B cell (primary cell): ENCODE measurements around the gene TCF7L2. TPM values are rescaled to one million over a fixed set of nuclear protein-coding genes. Genes with fewer than 3 reads are reported as not detected.

Source experiments
- ATAC-seq: fragments of 200-7000 bp; cut with Tn5 transposase; one replicate; pipeline ENCODE4 v1.10.0; 2021; ENCODE audit warnings: low read depth, mild to moderate bottlenecking, moderate number of reproducible peaks, moderate library complexity
- CTCF ChIA-PET: fragments of 350-600 bp; sonication (Branson Sonifier 250); formaldehyde crosslinking; loops from one replicate; lab custom pipeline; 2021; ENCODE audit warnings: antibody characterized with exemption, inconsistent platforms; lab: Charles Lee
- POLR2A ChIA-PET: fragments of 350-600 bp; sonication (Branson Sonifier 250); formaldehyde crosslinking; loops from one replicate; lab custom pipeline; 2021; ENCODE audit warnings: antibody characterized with exemption; lab: Charles Lee
- DNase-seq: peaks from one replicate; pipeline ENCODE4 v3.0.0; 2013
- H2AFZ ChIP-seq: 2 replicates; pipeline ENCODE4 v1.6.1; 2012; ENCODE audit warnings: mild to moderate bottlenecking, low read depth, low read length; ENCODE audit not compliant: insufficient read depth, poor library complexity, severe bottlenecking
- H3K27ac ChIP-seq, 2 donors: 1 replicate in 1 of 2; 2 replicates in 1 of 2; pipeline ENCODE4 v1.5.1; 2012 to 2013; ENCODE audit warnings: low read length in 2 of 2, mild to moderate bottlenecking in 2 of 2, moderate library complexity in 1 of 2
- H3K27me3 ChIP-seq, 4 experiments: fragments of 200-600 bp in 1 of 4; sonication (generic) in 1 of 4; replicated peaks in 1 of 4; 1 replicate in 2 of 4; 2 replicates in 2 of 4; pipeline versions ENCODE4 v1.6.1 to v1.7.0; 2013 to 2016; ENCODE audit warnings: low read length in 3 of 4, mild to moderate bottlenecking in 2 of 4, mixed read lengths in 1 of 4, moderate library complexity in 1 of 4; ENCODE audit not compliant: insufficient read depth in 4 of 4, control insufficient read depth in 3 of 4; ENCODE audit errors: control extremely low read depth in 1 of 4
- H3K36me3 ChIP-seq, 2 experiments: replicated peaks in 1 of 2; 1 replicate in 1 of 2; 2 replicates in 1 of 2; pipeline versions ENCODE4 v1.6.1 to v1.7.1; 2013; ENCODE audit warnings: low read length in 1 of 2; ENCODE audit not compliant: insufficient read depth in 2 of 2, control insufficient read depth in 1 of 2; ENCODE audit errors: control extremely low read depth in 1 of 2, extremely low read depth in 1 of 2
- H3K4me1 ChIP-seq, 2 donors: fragments of 200-600 bp in 1 of 2; sonication (generic) in 1 of 2; 1 replicate in 1 of 2; 2 replicates in 1 of 2; pipeline versions ENCODE4 v1.5.1 to v1.6.1; 2013 to 2017; ENCODE audit warnings: low read length in 2 of 2; ENCODE audit not compliant: control insufficient read depth in 2 of 2, insufficient read depth in 2 of 2
- H3K4me2 ChIP-seq: replicated peaks from 2 replicates; pipeline ENCODE3; 2012; ENCODE audit warnings: mild to moderate bottlenecking, low read depth, low read length; ENCODE audit not compliant: poor library complexity, severe bottlenecking
- H3K4me3 ChIP-seq, 5 experiments: fragments of 200-600 bp in 1 of 5; sonication (generic) in 1 of 5; 1 replicate in 3 of 5; 2 replicates in 2 of 5; pipeline versions ENCODE4 v1.5.1 to v1.7.0; 2011 to 2016; ENCODE audit warnings: low read length in 4 of 5, mild to moderate bottlenecking in 4 of 5, low read depth in 2 of 5, control low read depth in 1 of 5, moderate library complexity in 1 of 5; ENCODE audit not compliant: insufficient read depth in 1 of 5; ENCODE audit errors: control extremely low read depth in 1 of 5, extremely low read depth in 1 of 5
- H3K79me2 ChIP-seq: fragments of 200-600 bp; sonication (generic); one replicate; pipeline ENCODE4 v1.6.0; 2016; ENCODE audit warnings: low read length; ENCODE audit not compliant: control insufficient read depth, insufficient read depth
- H3K9ac ChIP-seq: fragments of 200-600 bp; sonication (generic); 2 replicates; pipeline ENCODE4 v1.6.1; 2017; ENCODE audit warnings: mild to moderate bottlenecking, low read length, moderate library complexity
- H3K9me3 ChIP-seq, 3 donors: one replicate each; pipeline versions ENCODE4 v1.6.1 to v1.7.1; 2013; ENCODE audit warnings: low read length in 2 of 3; ENCODE audit not compliant: control insufficient read depth in 2 of 3, insufficient read depth in 1 of 3; ENCODE audit errors: control extremely low read depth in 1 of 3
- H4K20me1 ChIP-seq: 2 replicates; pipeline ENCODE4 v1.6.0; 2012; ENCODE audit warnings: mild to moderate bottlenecking, low read length; ENCODE audit not compliant: insufficient read depth, control insufficient read depth, poor library complexity, severe bottlenecking
- H3K27ac Mint-ChIP-seq: one replicate; pipeline ENCODE4 v1.8.0; 2021; ENCODE audit warnings: mixed read lengths
- H3K27me3 Mint-ChIP-seq: one replicate; pipeline ENCODE4 v1.8.0; 2021; ENCODE audit warnings: mixed read lengths
- H3K4me1 Mint-ChIP-seq: one replicate; pipeline ENCODE4 v1.8.0; 2021; ENCODE audit warnings: mixed read lengths
- H3K4me3 Mint-ChIP-seq: one replicate; pipeline ENCODE4 v1.8.0; 2021; ENCODE audit warnings: mixed read lengths
- H3K9me3 Mint-ChIP-seq: one replicate; pipeline ENCODE4 v1.8.0; 2022; ENCODE audit warnings: mixed read lengths; ENCODE audit not compliant: insufficient read depth
- CTCF ChIP-seq: fragments of 200-600 bp; IDR thresholded peaks from one replicate; pipeline ENCODE4 v1.8.0; 2022; ENCODE audit warnings: antibody characterized with exemption, mild to moderate bottlenecking
- EZH2 ChIP-seq: IDR thresholded peaks from 2 replicates; pipeline ENCODE4 v1.6.1; 2012; ENCODE audit warnings: borderline replicate concordance, low read depth, mild to moderate bottlenecking, moderate library complexity, low read length; ENCODE audit not compliant: insufficient read depth, poor library complexity, severe bottlenecking
- WGBS: methylation state at CpG from one replicate; pipeline ENCODE4 v1.1.5; 2013; ENCODE audit warnings: missing lambda C conversion rate; ENCODE audit not compliant: insufficient coverage; 5-methylcytosine and 5-hydroxymethylcytosine counted together
- intact Hi-C: fragments of 100-400 bp; cut with micrococcal nuclease; formaldehyde crosslinking; loops from one replicate; pipeline ENCODE4 v1.10.0; 2022
- polyA plus RNA-seq: library from polyadenylated mRNA; depleted of rRNA; stranded (reverse); fragments of >200 nt; gene quantifications from 2 replicates; pipeline ENCODE4 v1.2.3, GENCODE V29; 2012
- total RNA-seq, 2 donors: library from RNA; stranded (reverse); fragments of 120-200 nt in 1 of 2; gene quantifications; 1 replicate in 1 of 2; 2 replicates in 1 of 2; pipeline versions ENCODE4 v1.2.3 to v1.2.4, GENCODE V29; 2013 to 2022

The TCF7L2 gene
- total and polyA plus RNA-seq, 2 donors (not counting 1 experiment from before 2014, with no cell fraction given) = 0.48 to 1.1 TPM

GRCh38 chr10:112956631-112957350 lies 6.7 kb downstream of the TCF7L2 start:
- no peak overlapping the region for H3K4me2 ChIP-seq
- 100% methylated on average over 2 of the region's 10 CpGs for WGBS
- peaks cover 10% of the 10 kb centered on the region for H3K4me1 Mint-ChIP-seq
- no peak overlapping the region for H2AFZ ChIP-seq
- no peak for DNase-seq
- no peaks in the 10 kb centered on the region for H3K79me2 ChIP-seq
- H3K9ac ChIP-seq = no peak overlapping the region
- peaks cover 0 to 9% (median 0%) of the 10 kb centered on the region in 3 donors for H3K9me3 ChIP-seq
- no peaks in the 10 kb centered on the region for H3K9me3 Mint-ChIP-seq
- no peak overlapping the region for H3K27ac Mint-ChIP-seq
- CTCF ChIA-PET = no interaction called here
- H3K4me1 ChIP-seq = peaks cover 15 to 23% of the 10 kb centered on the region in 2 donors
- intact Hi-C loops = no loop called here
- H3K4me3 Mint-ChIP-seq = no peak overlapping the region
- TF ChIP-seq EZH2 = no peak
- TF ChIP-seq CTCF = no peak
- H3K27me3 Mint-ChIP-seq = peaks cover 81% of the 10 kb centered on the region
- H3K27me3 ChIP-seq = peaks cover 0 to 42% (median 38%) of the 10 kb centered on the region in 4 experiments
- no peak for ATAC-seq
- no peaks in the 10 kb centered on the region for H4K20me1 ChIP-seq
- POLR2A ChIA-PET = no interaction called here
- H3K36me3 ChIP-seq = no peaks in the 10 kb centered on the region
- H3K4me3 ChIP-seq = no peak overlapping the region
- no peak overlapping the region for H3K27ac ChIP-seq

- no peak overlapping the region for H3K9ac ChIP-seq
- DNase-seq (no peak), ATAC-seq (no peak)
- peaks cover 83% of the 10 kb centered on the region for H3K27me3 Mint-ChIP-seq
- H3K36me3 ChIP-seq = no peaks in the 10 kb centered on the region
- H4K20me1 ChIP-seq = no peaks in the 10 kb centered on the region
- no peak for TF ChIP-seq CTCF
- no peak for TF ChIP-seq EZH2
- no peak overlapping the region for H3K4me3 Mint-ChIP-seq
- H3K79me2 ChIP-seq = no peaks in the 10 kb centered on the region
- H2AFZ ChIP-seq = no peak overlapping the region
- ChIA-PET POLR2A (no interaction called here), CTCF (no interaction called here)
- H3K27ac ChIP-seq = no peak overlapping the region
- intact Hi-C loops = no loop called here
- peaks cover 0 to 42% (median 30%) of the 10 kb centered on the region in 4 experiments for H3K27me3 ChIP-seq
- H3K9me3 Mint-ChIP-seq = no peaks in the 10 kb centered on the region
- whole genome bisulfite sequencing = 100% methylated on average over 2 of the region's 4 CpGs
- peaks cover 6 to 14% of the 10 kb centered on the region in 2 donors for H3K4me1 ChIP-seq
- H3K4me3 ChIP-seq = no peak overlapping the region
- H3K27ac Mint-ChIP-seq = no peak overlapping the region
- H3K9me3 ChIP-seq = peaks cover 0 to 6% (median 0%) of the 10 kb centered on the region in 3 donors
- peaks cover 9% of the 10 kb centered on the region for H3K4me1 Mint-ChIP-seq
- H3K4me2 ChIP-seq = no peak overlapping the region
Observed at GRCh38 chr10:112957640-112958092, 7.6 kb downstream of the TCF7L2 start.
